Measurements from ENCODE around the gene BHMT2. TPM values are rescaled to one million over a fixed set of nuclear protein-coding genes. Genes with fewer than 3 reads are reported as not detected.

BHMT2 gene
- total RNA-seq, 4 donors from 2014 or later: 0.42 to 5.4 (median 1.8) TPM

DNA sequence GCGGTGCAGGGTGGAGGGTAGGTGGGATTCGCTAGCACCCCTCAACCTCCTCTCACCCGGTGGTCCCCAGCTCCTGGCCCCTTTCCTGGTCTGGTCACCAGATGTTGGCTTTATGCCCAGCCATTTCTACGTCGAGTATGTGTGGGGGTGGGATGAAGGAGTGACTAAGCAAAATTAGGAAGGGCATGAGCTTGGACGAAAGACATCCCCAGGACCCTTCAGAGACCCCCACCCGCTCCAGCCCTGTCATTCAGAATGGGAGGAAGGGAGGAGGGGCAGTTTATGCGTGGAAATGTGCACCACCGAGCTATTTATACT lies 742 bp downstream of the BHMT2 start:
- 42 to 45% methylated on average over 9 of the region's 9 CpGs for WGBS, 2 donors
- DNase-seq (ENCODE audit: low spot score in 2 of 2): no peak
- TF ChIP-seq, protein P1, sequence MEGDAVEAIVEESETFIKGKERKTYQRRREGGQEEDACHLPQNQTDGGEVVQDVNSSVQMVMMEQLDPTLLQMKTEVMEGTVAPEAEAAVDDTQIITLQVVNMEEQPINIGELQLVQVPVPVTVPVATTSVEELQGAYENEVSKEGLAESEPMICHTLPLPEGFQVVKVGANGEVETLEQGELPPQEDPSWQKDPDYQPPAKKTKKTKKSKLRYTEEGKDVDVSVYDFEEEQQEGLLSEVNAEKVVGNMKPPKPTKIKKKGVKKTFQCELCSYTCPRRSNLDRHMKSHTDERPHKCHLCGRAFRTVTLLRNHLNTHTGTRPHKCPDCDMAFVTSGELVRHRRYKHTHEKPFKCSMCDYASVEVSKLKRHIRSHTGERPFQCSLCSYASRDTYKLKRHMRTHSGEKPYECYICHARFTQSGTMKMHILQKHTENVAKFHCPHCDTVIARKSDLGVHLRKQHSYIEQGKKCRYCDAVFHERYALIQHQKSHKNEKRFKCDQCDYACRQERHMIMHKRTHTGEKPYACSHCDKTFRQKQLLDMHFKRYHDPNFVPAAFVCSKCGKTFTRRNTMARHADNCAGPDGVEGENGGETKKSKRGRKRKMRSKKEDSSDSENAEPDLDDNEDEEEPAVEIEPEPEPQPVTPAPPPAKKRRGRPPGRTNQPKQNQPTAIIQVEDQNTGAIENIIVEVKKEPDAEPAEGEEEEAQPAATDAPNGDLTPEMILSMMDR (IDR thresholded peaks at IDR 0.05): no peak
- intact Hi-C loops (cut with DNase I; ENCODE audit: low total_unique reads): no loop called here
- H3K4me3 ChIP-seq (ENCODE audit: low read depth, poor library complexity, severe bottlenecking): no peak overlapping the region

DNA sequence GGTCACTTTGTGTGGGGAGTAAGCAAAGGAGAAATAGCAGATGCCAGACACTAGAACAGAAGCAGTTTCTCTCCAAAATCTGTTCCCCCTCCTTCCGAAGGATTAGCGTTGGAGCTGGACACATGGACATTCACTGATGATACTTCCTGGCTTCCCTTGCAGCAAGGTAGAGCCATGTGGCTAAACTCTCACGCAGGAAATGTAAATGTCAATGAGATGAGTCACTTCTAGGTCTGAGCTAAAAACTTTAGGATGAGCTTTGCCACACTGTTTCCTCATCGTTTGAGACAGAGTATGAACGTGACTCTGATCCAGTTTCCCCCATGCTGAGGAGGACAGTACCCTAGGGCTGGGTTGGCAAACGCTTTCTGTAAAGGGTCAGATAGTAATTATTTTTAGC lies 5.1 kb downstream of the BHMT2 start:
- no peak for TF ChIP-seq POLR2A (IDR thresholded peaks at IDR 0.05)
- TF ChIP-seq, protein P1 (IDR thresholded peaks at IDR 0.05): no peak
- H3K4me3 ChIP-seq (ENCODE audit: low read depth, poor library complexity, severe bottlenecking): no peak overlapping the region
- WGBS, 2 donors: 73 to 74% methylated on average over 6 of the region's 6 CpGs
- DNase-seq (ENCODE audit: low spot score in 2 of 2): no peak
- intact Hi-C loops (cut with DNase I; ENCODE audit: low total_unique reads): no loop called here

GRCh38 chr5:79075646-79076426 lies 6.3 kb downstream of the BHMT2 start:
- TF ChIP-seq POLR2A (IDR thresholded peaks at IDR 0.05): no peak
- TF ChIP-seq, protein P1 (IDR thresholded peaks at IDR 0.05): no peak
- WGBS, 2 donors: 73 to 85% methylated on average over 11 of the region's 11 CpGs

GRCh38 chr5:79076819-79077218 lies 7.3 kb downstream of the BHMT2 start:
- 61 to 73% methylated on average over 4 of the region's 4 CpGs for WGBS, 2 donors
- H3K4me3 ChIP-seq (ENCODE audit: low read depth, poor library complexity, severe bottlenecking): no peak overlapping the region
- DNase-seq (ENCODE audit: low spot score in 2 of 2): no peak

More at GRCh38 chr5:79075646-79076426, 6.3 kb downstream of the BHMT2 start:
- no peak for DNase-seq (ENCODE audit: low spot score in 2 of 2)
- no peak overlapping the region for H3K4me3 ChIP-seq (ENCODE audit: low read depth, poor library complexity, severe bottlenecking)
- intact Hi-C loops (cut with DNase I; ENCODE audit: low total_unique reads): no loop called here

GRCh38 chr5:79077680-79078365 lies 8.3 kb downstream of the BHMT2 start:
- 49 to 62% methylated on average over 3 of the region's 3 CpGs for WGBS, 2 donors
- intact Hi-C loops (cut with DNase I; ENCODE audit: low total_unique reads): no loop called here
- TF ChIP-seq POLR2A (IDR thresholded peaks at IDR 0.05): no peak
- TF ChIP-seq, protein P1 (IDR thresholded peaks at IDR 0.05): no peak
- DNase-seq (ENCODE audit: low spot score in 2 of 2): no peak
- no peak overlapping the region for H3K4me3 ChIP-seq (ENCODE audit: low read depth, poor library complexity, severe bottlenecking)

More at GRCh38 chr5:79076819-79077218, 7.3 kb downstream of the BHMT2 start:
- intact Hi-C loops (cut with DNase I; ENCODE audit: low total_unique reads): no loop called here
- no peak for TF ChIP-seq POLR2A (IDR thresholded peaks at IDR 0.05)
- TF ChIP-seq, protein P1 (IDR thresholded peaks at IDR 0.05): no peak
